8988T (cell line): Measurements from ENCODE around the gene RAB3B.
"Not testable (repeated sequence)": the region's sequence is repeated elsewhere in the genome, so short reads cannot be mapped to it uniquely, and the experiment has no call there.

Experiments
- DNase-seq: peaks from one replicate; pipeline ENCODE4 v3.0.0; 2011

Gene RAB3B

GRCh38 chr1:51990478-51990965 is at the start of gene RAB3B:
Gene RAB3B (minus strand): TSS chr1:51990700. CDS start chr1:51977117, 13,583 bp downstream.
- DNase-seq: peak; percentile 71

- DNase-seq: no peak
These were observed 47.4 kb upstream of the RAB3B start for GRCh38 chr1:52037909-52038308.

DNA sequence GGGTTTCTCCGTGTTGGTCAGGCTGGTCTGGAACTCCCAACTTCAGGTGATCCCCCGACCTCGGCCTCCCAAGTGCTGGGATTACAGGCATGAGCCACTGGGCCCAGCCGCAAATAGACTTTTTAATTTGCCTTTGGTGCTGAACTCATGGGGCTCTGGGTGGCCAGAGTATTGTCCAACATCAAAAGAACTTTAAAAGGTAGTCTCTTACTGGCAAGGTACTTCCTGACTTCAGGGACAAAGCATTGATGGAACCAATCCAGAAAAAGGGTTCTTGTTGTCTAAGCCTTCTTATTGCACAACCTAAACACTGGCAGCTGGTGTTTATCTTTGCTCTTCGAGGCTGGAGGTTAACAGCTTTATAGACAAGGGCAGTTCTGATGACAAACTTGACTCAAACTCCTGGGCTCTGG is 46.9 kb upstream of the RAB3B start:
- no peak for DNase-seq

GRCh38 chr1:52034050-52034384 is 43.5 kb upstream of the RAB3B start:
- DNase-seq: no peak

- DNase-seq: peak; percentile 39
These were observed 42.9 kb upstream of the RAB3B start, which contains the start of gene KTI12 for GRCh38 chr1:52033190-52034049. Gene KTI12 (minus strand): TSS chr1:52033810. CDS start chr1:52033761, 49 bp downstream.

- no peak for DNase-seq
These were observed 42.3 kb upstream of the RAB3B start for GRCh38 chr1:52032785-52033131.

GRCh38 chr1:52032124-52032784 is 41.8 kb upstream of the RAB3B start:
- DNase-seq: no peak

GRCh38 chr1:52028839-52029238 is 38.3 kb upstream of the RAB3B start:
- not testable (repeated sequence) for DNase-seq

GRCh38 chr1:52028328-52028727 is 37.8 kb upstream of the RAB3B start:
- no peak for DNase-seq

- no peak for DNase-seq
These were observed 35.8 kb upstream of the RAB3B start for GRCh38 chr1:52026278-52026677.

GRCh38 chr1:52022133-52022532 is 31.6 kb upstream of the RAB3B start:
- no peak for DNase-seq

- DNase-seq: no peak
These were observed 17.7 kb upstream of the RAB3B start for GRCh38 chr1:52008071-52008809.

- no peak for DNase-seq
These were observed 16.9 kb upstream of the RAB3B start for GRCh38 chr1:52007215-52008002.

GRCh38 chr1:52006081-52006553 is 15.6 kb upstream of the RAB3B start:
- DNase-seq: not testable (repeated sequence)

GRCh38 chr1:52005548-52005947 is 15.0 kb upstream of the RAB3B start:
- not testable (repeated sequence) for DNase-seq

DNA sequence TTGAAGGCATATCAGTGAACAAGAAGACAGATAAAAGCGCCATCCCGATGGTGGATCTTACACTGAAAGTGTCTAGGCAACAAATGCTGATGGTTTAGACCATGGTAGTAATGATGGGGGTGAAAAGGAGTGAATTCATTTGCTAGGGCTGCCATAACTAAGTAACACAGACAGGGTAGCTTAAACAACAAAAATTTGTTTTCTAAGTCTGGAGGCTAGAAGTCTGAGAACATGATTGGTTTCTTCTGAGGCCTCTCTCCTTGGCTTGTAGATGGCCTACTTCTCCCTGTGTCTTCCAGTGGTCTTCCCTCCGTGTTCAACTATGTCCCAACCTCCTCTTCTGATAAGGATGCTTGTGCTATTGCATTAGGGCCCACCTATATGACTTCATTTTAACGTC is 13.4 kb upstream of the RAB3B start:
- DNase-seq: no peak

- peak; percentile 62 for DNase-seq
These were observed 11.8 kb upstream of the RAB3B start for GRCh38 chr1:52002038-52002917.

DNA sequence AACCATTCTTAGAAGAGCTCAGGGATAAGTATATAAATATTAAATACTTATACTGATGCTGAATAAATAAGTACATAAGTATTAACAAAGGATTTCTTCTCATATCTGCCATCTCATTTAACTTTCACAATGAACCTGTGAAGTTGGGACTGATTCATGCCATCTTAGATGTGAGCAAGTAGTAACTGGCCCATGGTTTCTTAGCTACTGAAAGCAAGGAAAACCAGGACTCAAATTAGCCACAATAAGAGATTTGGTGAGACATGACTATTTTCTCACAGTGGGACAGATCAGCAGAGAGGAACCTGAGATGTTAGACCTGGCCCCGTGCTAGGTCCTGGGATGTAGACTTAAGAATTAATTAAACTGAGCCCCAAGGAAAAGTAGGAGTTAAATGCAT is 8.2 kb upstream of the RAB3B start:
- no peak for DNase-seq

DNA sequence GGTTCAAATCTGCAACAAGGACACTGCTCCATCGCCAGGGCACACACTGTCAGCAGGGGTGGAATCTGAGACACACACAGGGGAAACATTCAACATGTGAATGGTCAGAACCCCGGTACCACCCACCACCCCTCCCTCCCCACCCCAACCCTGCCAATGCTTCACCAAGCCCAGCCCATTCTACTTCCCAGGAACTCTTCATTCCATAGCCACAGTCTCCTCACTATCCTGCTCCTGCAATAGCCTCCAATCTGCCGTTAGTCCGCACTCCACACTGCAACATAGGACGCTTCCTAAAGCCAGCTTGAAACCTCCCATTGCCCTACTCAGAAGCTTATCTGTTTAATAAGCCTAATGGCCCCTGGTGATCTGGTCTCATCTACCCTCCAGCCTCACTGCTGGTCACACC is 7.5 kb upstream of the RAB3B start:
- DNase-seq: no peak

- DNase-seq: no peak
These were observed 670 bp downstream of the RAB3B start for GRCh38 chr1:51989582-51990477.
